ENCODE data around the gene CHRM5. TPM values are rescaled to one million over a fixed set of nuclear protein-coding genes. Genes with fewer than 3 reads are reported as not detected.
A peak's percentile ranks its signal among the peaks of the same experiment; 100 is the strongest.
"Not testable (repeated sequence)": the region's sequence is repeated elsewhere in the genome, so short reads cannot be mapped to it uniquely, and the experiment has no call there.

The CHRM5 gene
- total RNA-seq, 1 donor from 2014 or later = not detected

- H3K4me3 Mint-ChIP-seq (ENCODE audit: unreplicated experiment) = no peak overlapping the region
- H3K36me3 Mint-ChIP-seq (ENCODE audit: low read depth) = no peaks in the 10 kb centered on the region
- TF ChIP-seq, protein P1, sequence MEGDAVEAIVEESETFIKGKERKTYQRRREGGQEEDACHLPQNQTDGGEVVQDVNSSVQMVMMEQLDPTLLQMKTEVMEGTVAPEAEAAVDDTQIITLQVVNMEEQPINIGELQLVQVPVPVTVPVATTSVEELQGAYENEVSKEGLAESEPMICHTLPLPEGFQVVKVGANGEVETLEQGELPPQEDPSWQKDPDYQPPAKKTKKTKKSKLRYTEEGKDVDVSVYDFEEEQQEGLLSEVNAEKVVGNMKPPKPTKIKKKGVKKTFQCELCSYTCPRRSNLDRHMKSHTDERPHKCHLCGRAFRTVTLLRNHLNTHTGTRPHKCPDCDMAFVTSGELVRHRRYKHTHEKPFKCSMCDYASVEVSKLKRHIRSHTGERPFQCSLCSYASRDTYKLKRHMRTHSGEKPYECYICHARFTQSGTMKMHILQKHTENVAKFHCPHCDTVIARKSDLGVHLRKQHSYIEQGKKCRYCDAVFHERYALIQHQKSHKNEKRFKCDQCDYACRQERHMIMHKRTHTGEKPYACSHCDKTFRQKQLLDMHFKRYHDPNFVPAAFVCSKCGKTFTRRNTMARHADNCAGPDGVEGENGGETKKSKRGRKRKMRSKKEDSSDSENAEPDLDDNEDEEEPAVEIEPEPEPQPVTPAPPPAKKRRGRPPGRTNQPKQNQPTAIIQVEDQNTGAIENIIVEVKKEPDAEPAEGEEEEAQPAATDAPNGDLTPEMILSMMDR (IDR thresholded peaks at IDR 0.05) = no peak
- H3K9me3 Mint-ChIP-seq (ENCODE audit: low read depth) = no peaks in the 10 kb centered on the region
- DNase-seq (ENCODE audit: low spot score) = no peak
- peaks cover 73% of the 10 kb centered on the region for H3K4me1 Mint-ChIP-seq (ENCODE audit: low read depth)
- no peaks in the 10 kb centered on the region for H3K27me3 Mint-ChIP-seq (ENCODE audit: low read depth)
- H3K27ac Mint-ChIP-seq (ENCODE audit: unreplicated experiment) = peak overlapping the region; percentile 92
Measured at GRCh38 chr15:33985751-33986150, 17.5 kb downstream of the CHRM5 start.

GRCh38 chr15:33987444-33987843 lies 19.1 kb downstream of the CHRM5 start:
- no peak overlapping the region for H3K27ac Mint-ChIP-seq (ENCODE audit: unreplicated experiment)
- H3K9me3 Mint-ChIP-seq (ENCODE audit: low read depth) = no peaks in the 10 kb centered on the region
- DNase-seq (ENCODE audit: low spot score) = no peak
- TF ChIP-seq, protein P1 (IDR thresholded peaks at IDR 0.05) = no peak
- no peak overlapping the region for H3K4me3 Mint-ChIP-seq (ENCODE audit: unreplicated experiment)
- no peaks in the 10 kb centered on the region for H3K36me3 Mint-ChIP-seq (ENCODE audit: low read depth)
- peaks cover 59% of the 10 kb centered on the region for H3K4me1 Mint-ChIP-seq (ENCODE audit: low read depth)
- H3K27me3 Mint-ChIP-seq (ENCODE audit: low read depth) = no peaks in the 10 kb centered on the region

- H3K9me3 Mint-ChIP-seq (ENCODE audit: low read depth) = no peaks in the 10 kb centered on the region
- H3K4me1 Mint-ChIP-seq (ENCODE audit: low read depth) = peaks cover 52% of the 10 kb centered on the region
- no peaks in the 10 kb centered on the region for H3K27me3 Mint-ChIP-seq (ENCODE audit: low read depth)
- TF ChIP-seq, protein P1 (IDR thresholded peaks at IDR 0.05) = no peak
- no peak for DNase-seq (ENCODE audit: low spot score)
- no peaks in the 10 kb centered on the region for H3K36me3 Mint-ChIP-seq (ENCODE audit: low read depth)
- no peak overlapping the region for H3K27ac Mint-ChIP-seq (ENCODE audit: unreplicated experiment)
- H3K4me3 Mint-ChIP-seq (ENCODE audit: unreplicated experiment) = no peak overlapping the region
Measured at GRCh38 chr15:33988384-33988783, 20.1 kb downstream of the CHRM5 start.

DNA sequence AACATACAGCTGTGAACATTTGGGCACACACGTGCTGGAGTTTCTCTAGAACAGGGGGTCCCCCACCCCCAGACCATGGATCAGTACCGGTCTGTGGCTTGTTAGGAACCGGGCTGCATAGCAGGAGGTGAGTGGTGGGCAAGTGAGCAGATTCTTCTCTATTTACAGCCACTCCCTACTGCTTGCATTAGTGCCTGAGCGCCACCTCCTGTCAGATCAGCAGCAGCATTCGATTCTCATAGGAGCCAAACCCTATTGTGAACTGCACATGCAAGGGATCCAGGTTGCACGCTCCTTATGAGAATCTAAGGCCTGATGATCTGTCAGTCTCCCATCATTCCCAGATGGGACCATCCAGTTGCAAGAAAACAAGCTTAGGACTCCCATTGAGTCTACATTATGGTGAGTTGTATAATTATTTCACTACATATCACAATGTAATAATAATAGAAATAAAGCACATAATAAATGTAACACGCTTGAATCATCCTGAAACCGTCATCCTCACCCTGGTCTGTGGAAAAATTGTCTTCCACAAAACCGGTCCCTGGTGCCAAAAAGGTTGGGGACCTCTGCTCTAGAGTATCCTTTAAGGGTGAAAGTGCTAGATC lies 25.8 kb downstream of the CHRM5 start:
- Mint-ChIP-seq H3K36me3 (ENCODE audit: low read depth) (no peaks in the 10 kb centered on the region), H3K4me1 (ENCODE audit: low read depth) (peaks cover 3% of the 10 kb centered on the region)
- no peak for DNase-seq (ENCODE audit: low spot score)

DNA sequence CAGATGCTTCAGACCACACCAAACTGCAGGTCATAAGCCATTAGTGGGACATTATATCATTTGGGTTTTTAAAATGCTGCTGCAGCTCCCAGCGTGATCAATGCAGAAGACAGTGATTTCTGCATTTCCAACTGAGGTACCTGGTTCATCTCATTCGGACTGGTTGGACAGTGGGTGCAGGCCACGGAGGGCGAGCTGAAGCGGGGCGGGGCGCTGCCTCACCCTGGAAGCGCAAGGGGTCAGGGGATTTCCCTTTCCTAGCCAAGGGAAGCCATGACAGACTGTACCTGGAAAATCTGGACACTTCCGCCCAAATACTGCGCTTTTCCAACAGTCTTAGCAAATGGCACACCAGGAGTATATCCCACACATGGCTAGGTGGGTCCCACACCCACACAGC lies 27.4 kb downstream of the CHRM5 start:
- DNase-seq (ENCODE audit: low spot score); H3K27me3 Mint-ChIP-seq (ENCODE audit: low read depth); H3K36me3 Mint-ChIP-seq (ENCODE audit: low read depth); H3K4me3 Mint-ChIP-seq (ENCODE audit: unreplicated experiment); H3K4me1 Mint-ChIP-seq (ENCODE audit: low read depth); H3K27ac Mint-ChIP-seq (ENCODE audit: unreplicated experiment); H3K9me3 Mint-ChIP-seq (ENCODE audit: low read depth): not testable (repeated sequence)

More for the DNA sequence above, 25.8 kb downstream of the CHRM5 start:
- TF ChIP-seq, protein P1 (IDR thresholded peaks at IDR 0.05) = peak; percentile 82
- Mint-ChIP-seq H3K27ac (ENCODE audit: unreplicated experiment) (no peak overlapping the region), H3K4me3 (ENCODE audit: unreplicated experiment) (no peak overlapping the region), H3K9me3 (ENCODE audit: low read depth) (no peaks in the 10 kb centered on the region), H3K27me3 (ENCODE audit: low read depth) (no peaks in the 10 kb centered on the region)

GRCh38 chr15:34001536-34001935 lies 33.2 kb downstream of the CHRM5 start:
- Mint-ChIP-seq H3K9me3 (ENCODE audit: low read depth) (no peaks in the 10 kb centered on the region), H3K36me3 (ENCODE audit: low read depth) (peaks cover 7% of the 10 kb centered on the region), H3K4me1 (ENCODE audit: low read depth) (no peaks in the 10 kb centered on the region), H3K4me3 (ENCODE audit: unreplicated experiment) (no peak overlapping the region), H3K27ac (ENCODE audit: unreplicated experiment) (no peak overlapping the region), H3K27me3 (ENCODE audit: low read depth) (no peaks in the 10 kb centered on the region)
- TF ChIP-seq, protein P1 (IDR thresholded peaks at IDR 0.05) = no peak
- DNase-seq (ENCODE audit: low spot score) = no peak

Measured in chondrocyte (in vitro differentiated cells).